Left ventricle myocardium superior (tissue), 1 donor: ENCODE measurements around the gene PACSIN3. TPM values are rescaled to one million over a fixed set of nuclear protein-coding genes. Genes with fewer than 3 reads are reported as not detected.
A peak's percentile ranks its signal among the peaks of the same experiment; 100 is the strongest.
"Not testable (repeated sequence)": the region's sequence is repeated elsewhere in the genome, so short reads cannot be mapped to it uniquely, and the experiment has no call there.

ENCODE experiments used
- ATAC-seq: fragments of 200-7000 bp; cut with Tn5 transposase; one replicate; pipeline ENCODE4 v1.9.1; 2020; ENCODE audit warnings: mild to moderate bottlenecking, moderate library complexity
- DNase-seq: peaks from one replicate; pipeline ENCODE4 v3.0.0-alpha.2; 2020
- intact Hi-C: fragments of 100-400 bp; cut with micrococcal nuclease; formaldehyde crosslinking; loops from one replicate; pipeline ENCODE4 v1.11.0; 2022
- total RNA-seq: library from RNA; stranded (reverse); fragmentation: NEBNext Ultra II Directional; extraction: Animal tissue kit (Norgen Biotek cat#: 25700); gene quantifications from one replicate; pipeline ENCODE4 v1.2.1, GENCODE V29; 2021
- donor health status: DM: no; HTN: yes; CAD: no; lungs with severe emphysema.

PACSIN3 gene
- total RNA-seq, 1 donor from 2014 or later, result 150 TPM

DNA sequence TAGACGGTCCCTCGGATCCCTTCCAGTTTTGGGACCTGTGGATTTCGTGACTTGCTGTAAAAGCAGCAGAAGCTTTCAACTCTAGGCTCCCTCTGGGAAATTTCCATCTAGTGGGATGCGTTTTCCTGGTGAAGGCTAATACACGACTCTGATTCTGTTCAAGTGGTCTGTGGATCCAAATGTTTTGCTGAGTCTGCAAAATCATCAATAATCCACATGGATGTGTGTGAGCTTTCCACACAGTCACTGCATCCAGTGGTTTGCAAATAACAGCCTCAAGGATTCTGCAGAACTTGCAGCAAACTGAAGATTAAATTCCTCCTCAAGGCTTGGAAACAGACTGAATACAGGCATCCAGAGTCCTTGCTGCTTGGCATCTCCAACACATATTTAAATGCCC is 16.3 kb upstream of the PACSIN3 start:
- intact Hi-C loops, result no loop called here
- ATAC-seq, result no peak
- DNase-seq, result no peak

GRCh38 chr11:47201015-47201414 is 14.8 kb upstream of the PACSIN3 start:
- ATAC-seq (no peak), DNase-seq (no peak)
- intact Hi-C loops, result no loop called here

DNA sequence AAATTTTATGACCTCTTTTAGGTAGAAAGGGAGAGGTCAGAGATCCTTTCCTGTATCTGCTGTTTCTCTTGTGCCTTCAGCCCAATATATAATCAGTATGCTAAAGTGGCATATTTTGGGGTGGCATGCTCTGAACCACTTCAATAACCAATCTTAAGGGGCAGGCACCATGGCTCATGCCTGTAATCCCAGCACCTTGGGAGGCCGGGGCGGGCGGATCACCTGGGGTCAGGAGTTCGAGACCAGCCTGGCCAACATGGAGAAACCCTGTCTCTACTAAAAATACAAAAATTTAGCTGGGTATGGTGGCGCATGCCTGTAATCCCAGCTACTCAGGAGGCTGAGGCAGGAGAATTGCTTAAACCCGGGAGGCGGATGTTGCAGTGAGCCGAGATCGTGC is 11.9 kb upstream of the PACSIN3 start:
- intact Hi-C loops, ATAC-seq, DNase-seq: not testable (repeated sequence)

GRCh38 chr11:47192111-47192510 is 5.9 kb upstream of the PACSIN3 start:
- DNase-seq (no peak), ATAC-seq (no peak)

DNA sequence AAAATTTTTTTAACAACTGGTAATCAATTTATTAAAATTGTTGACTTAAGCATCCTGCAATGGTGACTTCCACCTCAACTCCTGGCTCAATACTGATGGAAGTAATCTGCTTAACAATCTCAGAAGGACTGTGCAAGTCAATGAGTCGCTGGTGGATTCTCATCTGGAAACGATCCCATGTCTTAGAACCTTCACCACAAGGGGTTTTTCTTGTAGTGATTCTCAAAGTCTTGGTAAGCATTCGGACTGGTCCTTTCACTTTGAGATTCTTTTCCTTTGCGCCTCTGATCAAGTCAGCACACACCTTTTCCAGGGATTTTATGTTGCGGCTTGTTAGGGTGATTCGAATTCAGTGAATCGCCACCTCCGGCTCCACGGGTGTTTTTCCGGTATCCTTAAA is 4.9 kb upstream of the PACSIN3 start:
- ATAC-seq, intact Hi-C loops, DNase-seq: not testable (repeated sequence)

More at GRCh38 chr11:47192111-47192510, 5.9 kb upstream of the PACSIN3 start:
- intact Hi-C loops, result no loop called here

GRCh38 chr11:47189100-47189834 is 3.0 kb upstream of the PACSIN3 start:
- no peak for ATAC-seq
- intact Hi-C loops, result no loop called here
- no peak for DNase-seq

DNA sequence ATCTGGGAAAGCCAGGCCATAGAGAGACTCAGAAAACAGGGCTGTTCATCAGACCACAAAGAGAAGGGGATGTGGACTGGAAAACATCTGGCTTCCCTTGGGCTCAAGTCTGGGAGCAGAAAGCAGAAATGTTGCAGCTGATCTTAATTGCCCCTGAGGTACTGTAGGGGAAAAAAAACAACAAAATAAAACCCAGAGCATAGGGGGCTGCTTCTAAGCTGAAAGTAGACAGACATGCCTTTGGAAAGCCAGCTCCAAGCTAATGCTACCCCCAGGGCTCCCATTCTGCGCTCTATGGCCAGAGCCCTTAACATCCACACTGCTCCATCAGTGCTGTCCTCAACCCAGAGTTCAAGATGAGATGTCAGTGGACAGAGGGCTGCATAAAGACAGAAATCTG is 2.0 kb upstream of the PACSIN3 start:
- ATAC-seq (no peak), DNase-seq (no peak)
- intact Hi-C loops, result no loop called here

DNA sequence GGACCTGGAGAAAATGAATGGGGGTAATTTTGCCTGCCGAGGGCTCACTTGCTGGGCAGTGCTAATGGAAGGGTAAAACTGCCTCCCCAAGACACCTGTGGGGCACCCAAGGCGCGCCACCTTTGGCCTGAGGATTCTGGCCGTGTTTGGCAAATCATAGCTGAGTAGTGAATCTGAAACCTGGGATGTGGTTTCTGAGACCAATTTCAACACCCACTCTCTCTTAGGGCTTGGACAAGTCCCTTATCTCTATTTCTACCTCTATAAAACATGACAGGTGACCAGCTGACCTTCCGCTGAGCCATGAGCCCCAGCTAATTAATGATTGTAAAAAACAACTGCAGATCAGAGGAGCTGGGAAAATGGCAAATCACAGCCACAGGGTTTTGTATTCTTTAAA is 1.5 kb upstream of the PACSIN3 start:
- DNase-seq, result no peak
- intact Hi-C loops, result no loop called here
- no peak for ATAC-seq

DNA sequence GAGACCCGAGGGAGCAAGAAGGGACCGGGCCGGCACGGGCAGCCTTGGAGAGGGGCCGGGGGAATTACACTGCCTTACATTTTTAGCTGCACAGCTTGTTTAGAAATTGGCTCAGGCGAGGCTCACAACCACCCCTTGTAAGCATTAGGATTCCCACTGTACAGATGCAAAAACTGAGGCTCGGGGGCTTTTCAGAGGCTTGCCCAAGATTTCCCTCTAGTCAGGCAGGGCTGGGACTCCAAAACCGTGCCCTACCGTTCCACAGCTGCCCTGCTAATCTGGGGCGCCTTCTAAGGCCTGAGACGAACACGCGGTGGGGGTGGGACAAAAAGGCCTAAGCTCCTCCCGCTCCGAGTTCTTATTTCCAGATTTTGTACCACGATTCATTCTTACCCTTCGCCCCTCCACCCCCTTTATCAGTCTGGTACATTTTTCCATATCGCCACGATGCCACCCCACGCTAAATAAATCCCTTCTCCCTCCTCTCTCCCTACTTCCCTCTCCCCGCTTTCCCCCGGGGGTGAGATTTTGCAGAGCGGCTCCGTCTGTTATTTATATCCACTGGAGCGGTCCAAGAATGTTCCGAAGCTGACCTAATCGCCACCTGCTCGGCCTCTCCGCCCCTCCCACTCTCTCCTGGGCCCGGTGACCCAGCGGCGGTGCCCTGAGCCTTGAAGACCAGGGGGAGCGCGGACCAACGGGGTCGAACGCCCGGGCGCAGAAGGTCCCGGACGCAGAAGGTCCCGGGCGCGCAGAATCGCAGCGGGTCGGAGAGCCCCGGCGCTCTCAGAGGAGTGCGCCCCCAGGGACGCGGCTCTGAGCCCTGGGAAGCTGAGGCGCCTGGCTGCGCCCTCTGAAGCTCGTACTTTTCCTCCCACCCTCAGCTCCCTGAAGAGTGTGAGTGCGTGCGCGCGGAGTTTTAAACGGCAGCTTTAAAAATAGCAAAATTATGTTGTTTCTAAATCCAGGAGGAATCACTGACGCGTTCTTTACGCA is 764 bp upstream of the PACSIN3 start:
- intact Hi-C loops, result no loop called here
- ATAC-seq (peak; percentile 56), DNase-seq (peak; percentile 82)

- DNase-seq (peak; percentile 85), ATAC-seq (peak; percentile 56)
- intact Hi-C loops, result no loop called here
Measured at GRCh38 chr11:47185305-47186075, 744 bp downstream of the PACSIN3 start.

- peak; percentile 56 for DNase-seq
- intact Hi-C loops, result no loop called here
- ATAC-seq, result peak; percentile 2
Measured at GRCh38 chr11:47184711-47185304, 1.4 kb downstream of the PACSIN3 start.

DNA sequence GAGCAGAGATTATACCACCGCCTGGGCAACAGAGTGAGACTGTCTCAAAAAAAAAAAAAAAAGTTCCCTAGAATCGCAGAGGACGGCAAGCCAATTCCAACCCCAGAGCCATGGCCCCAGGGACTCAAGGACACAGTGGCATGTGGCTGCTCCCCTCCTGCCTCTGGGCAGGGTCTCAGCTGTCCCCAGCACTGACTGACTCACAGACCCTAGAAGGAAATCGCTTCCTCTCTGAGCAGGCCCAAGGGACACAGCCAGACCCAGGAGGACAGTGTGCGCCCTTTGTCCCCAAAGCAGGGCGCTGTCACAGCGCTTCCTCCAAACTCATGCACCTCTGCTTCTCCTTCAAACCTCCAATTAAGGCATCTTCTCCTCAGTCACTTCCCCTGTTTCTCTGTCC is 2.3 kb downstream of the PACSIN3 start:
- ATAC-seq (no peak), DNase-seq (no peak)
- intact Hi-C loops, result no loop called here

DNA sequence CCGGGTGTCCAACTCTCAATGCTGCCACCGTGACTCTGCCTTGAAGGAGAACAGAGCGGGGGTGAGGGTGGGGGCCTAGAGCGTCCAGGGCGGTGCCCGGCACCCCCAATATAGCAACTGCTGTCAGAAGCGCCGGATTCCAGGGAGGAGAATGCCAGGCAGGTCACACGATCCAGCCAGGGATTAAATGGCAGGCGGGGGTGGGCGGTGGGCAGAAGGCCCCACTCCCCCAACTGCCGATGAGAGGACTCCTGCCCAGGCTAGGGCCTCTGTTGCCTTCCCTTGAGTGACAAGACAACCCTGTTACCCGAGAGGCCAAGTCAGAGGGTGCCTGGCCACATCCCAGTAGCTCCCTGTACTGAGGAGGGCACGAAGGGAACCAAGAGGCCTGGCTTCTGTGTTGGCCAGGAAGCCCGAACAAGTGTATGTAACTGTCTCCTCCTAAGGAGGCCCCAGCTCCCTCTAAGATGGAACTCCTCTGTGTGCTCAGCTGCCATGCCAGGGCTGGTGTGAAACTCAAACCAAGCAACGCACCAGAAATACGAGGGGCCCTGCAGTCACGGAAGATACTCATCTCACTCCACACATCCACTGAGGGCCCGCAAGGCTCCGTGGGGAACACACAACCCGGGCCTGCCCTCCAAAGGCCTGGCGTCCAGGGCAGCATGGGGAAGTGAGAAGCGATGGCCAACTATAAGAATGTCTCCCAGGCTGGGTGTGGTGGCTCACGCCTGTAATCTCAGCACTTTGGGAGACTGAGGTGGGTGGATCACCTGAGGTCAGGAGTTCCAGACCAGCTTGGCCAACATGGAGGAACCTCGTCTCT is 3.0 kb downstream of the PACSIN3 start:
- ATAC-seq, result peak; percentile 19
- peak; percentile 53 for DNase-seq
- intact Hi-C loops, result no loop called here

- ATAC-seq, result no peak
- intact Hi-C loops, result no loop called here
- peak; percentile 50 for DNase-seq
Measured at GRCh38 chr11:47182380-47182779, 3.9 kb downstream of the PACSIN3 start.

- ATAC-seq (no peak), DNase-seq (no peak)
- intact Hi-C loops, result no loop called here
Measured at GRCh38 chr11:47181271-47181670, 5.0 kb downstream of the PACSIN3 start.

DNA sequence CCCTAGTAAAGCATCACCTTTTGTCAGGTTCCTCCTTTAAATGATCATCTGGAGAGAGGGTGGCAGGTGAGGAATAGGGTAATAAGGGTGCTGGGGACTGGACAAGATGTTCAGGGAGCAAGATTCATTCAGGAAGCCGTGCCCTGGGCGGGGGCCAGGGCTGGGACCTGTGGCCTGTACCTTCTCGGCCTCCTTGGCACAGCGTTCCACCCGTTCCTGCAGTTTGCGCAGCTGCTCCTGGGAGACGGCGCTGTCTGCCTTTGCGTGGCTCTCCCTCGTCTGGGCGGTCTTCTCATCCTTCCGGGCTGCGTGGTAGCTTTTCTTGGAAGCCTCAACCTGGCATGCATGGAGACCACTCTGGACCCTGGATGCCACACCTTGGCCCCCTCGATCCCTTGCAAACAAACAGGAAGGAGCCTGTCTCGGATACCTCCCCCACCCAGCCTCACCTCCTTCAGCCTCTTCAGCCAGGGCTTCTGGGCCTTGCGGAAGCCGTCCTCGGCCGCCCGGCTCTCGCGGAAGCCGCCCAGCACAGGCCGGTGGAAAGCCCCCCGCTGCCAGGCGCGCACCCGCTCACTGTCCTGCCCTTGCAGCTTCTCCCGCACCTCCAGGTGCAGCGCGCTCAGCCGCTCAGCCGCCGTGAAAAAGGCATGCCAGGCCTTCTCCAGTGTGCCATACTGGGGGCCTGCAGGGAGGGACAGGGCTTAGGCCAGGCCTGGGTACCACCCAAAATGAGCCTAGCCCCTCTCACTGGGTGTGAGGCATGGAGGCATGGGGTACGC is 6.0 kb downstream of the PACSIN3 start:
- intact Hi-C loops, result no loop called here
- ATAC-seq (no peak), DNase-seq (no peak)

DNA sequence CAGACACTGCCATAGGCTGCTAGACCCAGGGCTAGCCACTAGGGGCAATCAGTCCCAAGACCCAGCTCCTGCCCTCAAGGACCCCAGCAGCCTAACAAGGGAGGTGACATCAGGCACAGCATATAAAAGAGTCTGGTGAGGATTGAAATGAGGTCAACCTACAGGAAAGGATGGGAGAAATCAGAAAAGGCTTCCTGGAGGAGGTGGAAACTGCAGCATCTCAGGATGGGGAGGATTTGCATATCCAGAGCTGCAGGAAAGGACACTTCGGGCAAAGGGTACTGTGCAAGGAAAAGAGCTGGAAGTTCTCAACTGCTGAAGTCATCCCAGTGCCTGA is 6.6 kb downstream of the PACSIN3 start:
- intact Hi-C loops, result no loop called here
- ATAC-seq (no peak), DNase-seq (no peak)
